ENCODE results near the gene RGS12.

The RGS12 gene

DNA sequence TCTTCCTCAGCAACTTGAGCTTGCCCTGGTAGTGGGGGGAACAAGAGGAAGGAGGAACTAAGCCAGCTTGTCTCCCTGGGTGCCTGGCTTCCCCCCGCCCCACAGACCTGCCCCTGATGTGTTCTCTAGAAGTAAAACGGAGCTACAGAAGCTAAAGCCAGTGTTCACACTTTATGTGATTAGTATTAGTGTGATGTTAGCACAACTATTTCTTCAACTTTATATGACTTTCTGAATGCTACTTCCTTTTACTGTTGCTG, 10.7 kb downstream of the RGS12 start:
- Histone ChIP-seq H3K27ac (replicated peaks) (no peak overlapping the region), H3K4me3 (replicated peaks; ENCODE audit: insufficient read depth, low read length) (no peak overlapping the region)

DNA sequence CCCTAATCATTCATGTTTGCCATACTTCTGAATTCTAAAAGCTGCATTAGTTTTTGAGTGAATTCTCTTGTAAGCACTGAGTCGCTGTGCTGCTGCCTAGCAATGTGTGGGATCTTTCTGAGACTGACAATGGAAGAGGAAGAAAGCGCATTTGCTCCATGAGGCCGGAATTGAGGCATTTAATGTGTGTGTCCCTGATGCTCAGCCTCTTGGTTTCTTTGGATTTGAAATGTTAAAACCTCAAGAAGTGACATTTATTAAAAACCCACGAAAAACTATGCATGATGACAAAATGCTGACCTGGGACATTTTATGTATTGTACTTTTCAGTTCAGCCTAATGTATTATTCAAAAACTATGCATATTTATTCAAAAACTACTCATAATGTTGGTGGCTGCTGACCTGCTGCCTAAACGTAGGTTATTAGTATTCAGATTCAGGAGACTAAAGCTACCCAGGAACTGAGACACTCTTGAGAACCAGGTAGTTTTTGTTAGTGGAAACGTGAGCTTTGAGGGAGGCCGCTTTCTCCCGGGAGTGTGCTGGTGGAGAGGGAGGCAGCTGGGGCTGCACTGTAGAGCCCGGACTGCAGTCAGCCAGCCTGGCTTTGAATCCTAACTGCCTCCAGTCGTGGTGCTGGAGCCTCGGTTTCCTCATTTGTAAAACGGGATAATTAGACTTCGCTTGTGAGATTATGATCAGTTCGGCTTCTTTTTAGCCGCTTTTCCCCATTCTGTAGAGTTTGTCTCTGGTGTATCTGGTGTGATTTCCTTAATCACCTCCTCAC, 11.3 kb downstream of the RGS12 start:
- Histone ChIP-seq H3K27me3 (ENCODE audit: insufficient read depth, poor library complexity, severe bottlenecking) (peaks cover 6% of the 10 kb centered on the region), H3K27ac (replicated peaks) (no peak overlapping the region), H3K4me3 (replicated peaks; ENCODE audit: insufficient read depth, low read length) (no peak overlapping the region)
- TF ChIP-seq GABPA (IDR thresholded peaks at IDR 0.05; ENCODE audit: low read depth) (no peak), SPI1 (IDR thresholded peaks at IDR 0.05; ENCODE audit: borderline replicate concordance, low read depth) (no peak), POLR2AphosphoS5 (IDR thresholded peaks at IDR 0.05; ENCODE audit: low read depth) (no peak)
- TF ChIP-seq, protein P1, sequence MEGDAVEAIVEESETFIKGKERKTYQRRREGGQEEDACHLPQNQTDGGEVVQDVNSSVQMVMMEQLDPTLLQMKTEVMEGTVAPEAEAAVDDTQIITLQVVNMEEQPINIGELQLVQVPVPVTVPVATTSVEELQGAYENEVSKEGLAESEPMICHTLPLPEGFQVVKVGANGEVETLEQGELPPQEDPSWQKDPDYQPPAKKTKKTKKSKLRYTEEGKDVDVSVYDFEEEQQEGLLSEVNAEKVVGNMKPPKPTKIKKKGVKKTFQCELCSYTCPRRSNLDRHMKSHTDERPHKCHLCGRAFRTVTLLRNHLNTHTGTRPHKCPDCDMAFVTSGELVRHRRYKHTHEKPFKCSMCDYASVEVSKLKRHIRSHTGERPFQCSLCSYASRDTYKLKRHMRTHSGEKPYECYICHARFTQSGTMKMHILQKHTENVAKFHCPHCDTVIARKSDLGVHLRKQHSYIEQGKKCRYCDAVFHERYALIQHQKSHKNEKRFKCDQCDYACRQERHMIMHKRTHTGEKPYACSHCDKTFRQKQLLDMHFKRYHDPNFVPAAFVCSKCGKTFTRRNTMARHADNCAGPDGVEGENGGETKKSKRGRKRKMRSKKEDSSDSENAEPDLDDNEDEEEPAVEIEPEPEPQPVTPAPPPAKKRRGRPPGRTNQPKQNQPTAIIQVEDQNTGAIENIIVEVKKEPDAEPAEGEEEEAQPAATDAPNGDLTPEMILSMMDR (IDR thresholded peaks at IDR 0.05; ENCODE audit: insufficient read depth, low read length), result no peak
- TF ChIP-seq, protein P2, sequence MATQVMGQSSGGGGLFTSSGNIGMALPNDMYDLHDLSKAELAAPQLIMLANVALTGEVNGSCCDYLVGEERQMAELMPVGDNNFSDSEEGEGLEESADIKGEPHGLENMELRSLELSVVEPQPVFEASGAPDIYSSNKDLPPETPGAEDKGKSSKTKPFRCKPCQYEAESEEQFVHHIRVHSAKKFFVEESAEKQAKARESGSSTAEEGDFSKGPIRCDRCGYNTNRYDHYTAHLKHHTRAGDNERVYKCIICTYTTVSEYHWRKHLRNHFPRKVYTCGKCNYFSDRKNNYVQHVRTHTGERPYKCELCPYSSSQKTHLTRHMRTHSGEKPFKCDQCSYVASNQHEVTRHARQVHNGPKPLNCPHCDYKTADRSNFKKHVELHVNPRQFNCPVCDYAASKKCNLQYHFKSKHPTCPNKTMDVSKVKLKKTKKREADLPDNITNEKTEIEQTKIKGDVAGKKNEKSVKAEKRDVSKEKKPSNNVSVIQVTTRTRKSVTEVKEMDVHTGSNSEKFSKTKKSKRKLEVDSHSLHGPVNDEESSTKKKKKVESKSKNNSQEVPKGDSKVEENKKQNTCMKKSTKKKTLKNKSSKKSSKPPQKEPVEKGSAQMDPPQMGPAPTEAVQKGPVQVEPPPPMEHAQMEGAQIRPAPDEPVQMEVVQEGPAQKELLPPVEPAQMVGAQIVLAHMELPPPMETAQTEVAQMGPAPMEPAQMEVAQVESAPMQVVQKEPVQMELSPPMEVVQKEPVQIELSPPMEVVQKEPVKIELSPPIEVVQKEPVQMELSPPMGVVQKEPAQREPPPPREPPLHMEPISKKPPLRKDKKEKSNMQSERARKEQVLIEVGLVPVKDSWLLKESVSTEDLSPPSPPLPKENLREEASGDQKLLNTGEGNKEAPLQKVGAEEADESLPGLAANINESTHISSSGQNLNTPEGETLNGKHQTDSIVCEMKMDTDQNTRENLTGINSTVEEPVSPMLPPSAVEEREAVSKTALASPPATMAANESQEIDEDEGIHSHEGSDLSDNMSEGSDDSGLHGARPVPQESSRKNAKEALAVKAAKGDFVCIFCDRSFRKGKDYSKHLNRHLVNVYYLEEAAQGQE (IDR thresholded peaks at IDR 0.05; ENCODE audit: insufficient replicate concordance, low read depth), result no peak
- DNase-seq (ENCODE audit: low read depth in 1 of 2, low spot score in 1 of 2), result no peak

More for the DNA sequence above, 10.7 kb downstream of the RGS12 start:
- no peak for DNase-seq (ENCODE audit: low read depth in 1 of 2, low spot score in 1 of 2)
- TF ChIP-seq, protein P2 (IDR thresholded peaks at IDR 0.05; ENCODE audit: insufficient replicate concordance, low read depth), result no peak
- peaks cover 8% of the 10 kb centered on the region for H3K27me3 ChIP-seq (ENCODE audit: insufficient read depth, poor library complexity, severe bottlenecking)

DNA sequence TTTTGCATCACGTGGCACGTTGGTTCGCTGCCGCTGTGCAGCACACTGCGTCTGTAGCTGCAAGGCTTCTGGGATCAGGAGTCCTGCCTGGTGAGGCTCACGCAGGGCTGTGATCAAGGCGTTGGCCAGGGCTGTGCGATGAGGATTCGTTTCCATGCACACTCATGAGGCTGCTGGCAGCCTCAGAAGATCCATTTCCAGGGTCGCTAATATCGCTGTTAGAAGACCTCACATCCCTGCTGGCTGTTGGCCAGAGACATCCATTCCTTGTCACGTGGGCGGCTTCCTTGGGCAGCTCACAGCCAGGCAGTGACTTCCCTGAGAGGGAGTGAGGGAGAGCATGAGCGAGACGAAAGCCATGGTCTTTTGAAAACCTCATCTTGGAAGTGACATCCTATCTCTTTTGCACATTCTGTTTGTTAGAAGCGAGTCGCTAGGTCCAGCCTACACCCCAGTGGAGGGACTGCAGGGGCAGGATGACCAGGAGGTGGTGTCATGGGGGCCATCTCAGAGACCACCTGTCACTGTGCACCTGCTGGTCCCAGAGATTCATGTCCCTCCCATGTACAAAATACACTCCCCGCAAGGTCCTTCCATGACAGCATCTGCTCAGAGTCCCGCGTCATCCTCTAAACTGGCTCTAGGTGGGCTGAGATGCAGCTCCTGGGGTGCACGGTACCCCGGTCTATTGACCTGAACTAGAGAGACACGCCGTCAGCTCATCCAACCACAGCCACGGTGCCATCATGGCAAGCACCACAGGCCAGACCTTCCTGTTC, 12.2 kb downstream of the RGS12 start:
- H3K27me3 ChIP-seq (ENCODE audit: insufficient read depth, poor library complexity, severe bottlenecking), result peaks cover 2% of the 10 kb centered on the region
- TF ChIP-seq GABPA (IDR thresholded peaks at IDR 0.05; ENCODE audit: low read depth) (no peak), POLR2AphosphoS5 (IDR thresholded peaks at IDR 0.05; ENCODE audit: low read depth) (no peak), SPI1 (IDR thresholded peaks at IDR 0.05; ENCODE audit: borderline replicate concordance, low read depth) (no peak)
- TF ChIP-seq, protein P1 (IDR thresholded peaks at IDR 0.05; ENCODE audit: insufficient read depth, low read length), result no peak
- TF ChIP-seq, protein P2 (IDR thresholded peaks at IDR 0.05; ENCODE audit: insufficient replicate concordance, low read depth), result no peak
- no peak overlapping the region for H3K4me3 ChIP-seq (replicated peaks; ENCODE audit: insufficient read depth, low read length)
- H3K27ac ChIP-seq (replicated peaks), result no peak overlapping the region
- DNase-seq (ENCODE audit: low read depth in 1 of 2, low spot score in 1 of 2), result no peak
